ENCODE measurements around the gene PNCK. TPM values are rescaled to one million over a fixed set of nuclear protein-coding genes. Genes with fewer than 3 reads are reported as not detected.

Gene PNCK
- total and polyA plus RNA-seq, 2 of the 13 experiments (the other 11 are each of a cell fraction or from before 2014, with no cell fraction given) = 33.1 TPM; not detected in 1

DNA sequence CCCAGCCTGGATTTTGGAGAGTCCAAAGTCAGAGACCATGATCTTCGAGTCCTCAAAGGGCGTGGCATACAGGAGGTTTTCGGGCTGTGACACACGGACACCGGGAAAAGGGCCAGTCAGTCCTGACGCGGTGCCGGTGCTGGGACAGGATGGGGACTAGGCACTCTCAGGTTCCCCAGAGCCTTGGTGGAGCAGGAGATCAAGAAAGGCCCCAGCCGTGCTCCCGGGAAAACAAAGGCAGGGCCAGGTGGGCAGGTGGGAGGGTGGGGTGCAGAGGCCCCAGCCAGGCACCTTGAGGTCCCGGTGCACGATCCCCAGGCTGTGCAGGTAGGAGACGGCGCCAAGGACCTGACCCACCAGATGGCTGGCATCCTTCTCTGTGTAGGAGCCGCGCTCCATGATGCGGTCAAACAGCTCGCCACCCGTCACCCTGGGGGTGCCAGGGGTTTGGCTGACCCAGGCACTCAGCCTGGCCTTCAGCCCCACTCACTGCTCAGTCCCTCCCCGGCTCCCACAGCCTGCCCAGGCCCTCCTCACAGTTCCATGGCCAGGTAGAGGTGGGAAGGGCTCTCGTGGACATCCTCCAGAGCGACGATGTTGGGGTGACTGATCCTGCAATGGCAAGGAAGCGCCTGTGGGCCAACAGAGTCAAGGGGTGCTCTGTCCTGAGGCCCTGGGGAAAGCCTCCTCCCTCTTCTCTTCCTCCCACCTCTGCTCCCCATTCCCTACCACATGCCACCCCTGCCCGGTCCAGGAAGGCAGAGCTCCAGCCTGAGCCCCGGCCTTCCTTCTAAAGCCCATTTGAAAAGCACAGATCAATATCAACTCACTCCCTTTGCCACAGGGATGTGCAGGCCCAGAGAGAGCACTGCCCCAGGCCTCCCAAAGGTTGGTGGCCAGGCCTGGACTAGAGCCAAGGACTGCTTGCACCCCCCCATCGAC lies 1.8 kb downstream of the PNCK start:
- ChIA-PET POLR2A (no interaction called here), CTCF (ENCODE audit: low intra/inter-chr PET ratio, low total read pairs) (no interaction called here)
- intact Hi-C loops (cut with micrococcal nuclease; ENCODE audit: unreplicated experiment) = no loop called here
- no peak overlapping the region for H3K27ac ChIP-seq (ENCODE audit: extremely low read length, insufficient read depth, low read length)
- no peak overlapping the region for H3K9ac ChIP-seq (ENCODE audit: insufficient read depth, low read depth, low read length)
- H3K4me2 ChIP-seq (ENCODE audit: low read depth, low read length) = peak overlapping the region; percentile 3; the same call in 1 of the 2 replicates
- no peak for TF ChIP-seq ZBTB40 (IDR thresholded peaks at IDR 0.05)
- no peak for TF ChIP-seq ZBTB40 (CRISPR knock-in tag; IDR thresholded peaks at IDR 0.05)
- no peak for TF ChIP-seq MNT (IDR thresholded peaks at IDR 0.05)
- TF ChIP-seq, protein P1, sequence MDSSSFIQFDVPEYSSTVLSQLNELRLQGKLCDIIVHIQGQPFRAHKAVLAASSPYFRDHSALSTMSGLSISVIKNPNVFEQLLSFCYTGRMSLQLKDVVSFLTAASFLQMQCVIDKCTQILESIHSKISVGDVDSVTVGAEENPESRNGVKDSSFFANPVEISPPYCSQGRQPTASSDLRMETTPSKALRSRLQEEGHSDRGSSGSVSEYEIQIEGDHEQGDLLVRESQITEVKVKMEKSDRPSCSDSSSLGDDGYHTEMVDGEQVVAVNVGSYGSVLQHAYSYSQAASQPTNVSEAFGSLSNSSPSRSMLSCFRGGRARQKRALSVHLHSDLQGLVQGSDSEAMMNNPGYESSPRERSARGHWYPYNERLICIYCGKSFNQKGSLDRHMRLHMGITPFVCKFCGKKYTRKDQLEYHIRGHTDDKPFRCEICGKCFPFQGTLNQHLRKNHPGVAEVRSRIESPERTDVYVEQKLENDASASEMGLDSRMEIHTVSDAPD (CRISPR knock-in tag; IDR thresholded peaks at IDR 0.05) = no peak
- TF ChIP-seq ZNF564 (CRISPR knock-in tag; IDR thresholded peaks at IDR 0.05) = no peak
- no peak for TF ChIP-seq ZNF556 (CRISPR knock-in tag; IDR thresholded peaks at IDR 0.05; ENCODE audit: borderline replicate concordance)
- TF ChIP-seq ARNTL (CRISPR knock-in tag; IDR thresholded peaks at IDR 0.05) = no peak
- no peak for TF ChIP-seq CBX5 (CRISPR knock-in tag; IDR thresholded peaks at IDR 0.05; ENCODE audit: borderline replicate concordance)
- no peak for TF ChIP-seq ARNT2 (CRISPR knock-in tag; IDR thresholded peaks at IDR 0.05; ENCODE audit: low read depth)
- TF ChIP-seq RFX1 (IDR thresholded peaks at IDR 0.05) = no peak
- no peaks in the 10 kb centered on the region for H3K9me3 ChIP-seq (ENCODE audit: low read length)
- BruUV-seq (replicated peaks) = no TSS peak
- H3K79me2 ChIP-seq (ENCODE audit: insufficient read depth, low read length) = no peaks in the 10 kb centered on the region
- DNase-seq (ENCODE audit: low spot score) (no peak), ATAC-seq (no peak), FAIRE-seq (no peak)
- in situ Hi-C loops (cut with HindIII; ENCODE audit: extremely low pct_ligation_motif_present, low pct_unique_long_range_greater_than_20kb) = loop anchor here (25.0 kb wide), 1 partner anchor 710 kb away; no protein-coding TSS in a partner anchor
- no peak overlapping the region for H3K4me3 ChIP-seq (replicated peaks in 1 of 3; ENCODE audit: insufficient read depth in 1 of 3, low read depth in 2 of 3, low read length in 3 of 3)
- H4K20me1 ChIP-seq (ENCODE audit: insufficient read depth, low read length) = no peaks in the 10 kb centered on the region
- 89% methylated on average over 4 of the region's 27 CpGs for WGBS (ENCODE audit: low lambda C conversion rate)
- H3K36me3 ChIP-seq (replicated peaks in 1 of 2; ENCODE audit: control insufficient read depth in 1 of 2, insufficient read depth in 2 of 2, low read length in 2 of 2) = no peaks in the 10 kb centered on the region
- peaks cover 74% of the 10 kb centered on the region for H3K4me1 ChIP-seq (ENCODE audit: insufficient read depth, low read length)
- no peaks in the 10 kb centered on the region for H3K27me3 ChIP-seq (ENCODE audit: control insufficient read depth in 1 of 2, insufficient read depth in 2 of 2, low read length in 2 of 2)
- no peak overlapping the region for H2AFZ ChIP-seq (ENCODE audit: low read length)

Data from HepG2 (cell line).